H1 (cell line): ENCODE data around the gene HYDIN. TPM values are rescaled to one million over a fixed set of nuclear protein-coding genes. Genes with fewer than 3 reads are reported as not detected.

Experiments used
- CTCF ChIA-PET: fragments of 300-600 bp; sonication (Branson Sonifier 250); formaldehyde crosslinking; loops from one replicate; lab custom pipeline; 2021; ENCODE audit not compliant: partially characterized antibody; lab: Charles Lee
- POLR2A ChIA-PET: fragments of 300-600 bp; sonication (Branson Sonifier 250); formaldehyde crosslinking; loops from one replicate; lab custom pipeline; 2021; ENCODE audit warnings: inconsistent platforms; ENCODE audit not compliant: partially characterized antibody; lab: Charles Lee
- DNase-seq, 2 experiments: peaks; one replicate each; pipeline versions ENCODE4 v3.0.0 to v3.0.0-alpha.2; 2010 to 2022; ENCODE audit warnings: low spot score in 2 of 2, low read depth in 1 of 2, mixed read lengths in 1 of 2
- FAIRE-seq: peaks from 2 replicates; lab custom pipeline; 2011; peaks lifted over from hg19 to GRCh38; lab: Jason Lieb, UNC
- H2AFZ ChIP-seq: 2 replicates; pipeline ENCODE4 v1.8.1; 2012; ENCODE audit warnings: low read length, inconsistent platforms
- H2AK5ac ChIP-seq: 2 replicates; pipeline ENCODE4 v1.6.1; 2013; ENCODE audit warnings: low read depth, low read length
- H2BK120ac ChIP-seq: replicated peaks from 2 replicates; pipeline ENCODE3; 2013; ENCODE audit warnings: low read depth, low read length, inconsistent platforms
- H2BK12ac ChIP-seq: 2 replicates; pipeline ENCODE4 v1.6.1; 2013; ENCODE audit warnings: low read depth, low read length
- H2BK15ac ChIP-seq: 2 replicates; pipeline ENCODE4 v1.6.1; 2013; ENCODE audit warnings: low read length
- H2BK20ac ChIP-seq: 2 replicates; pipeline ENCODE4 v1.6.1; 2013; ENCODE audit warnings: low read length
- H2BK5ac ChIP-seq: 2 replicates; pipeline ENCODE4 v1.6.1; 2013; ENCODE audit warnings: low read depth, low read length
- H3K14ac ChIP-seq: 2 replicates; pipeline ENCODE4 v1.6.1; 2013; ENCODE audit warnings: inconsistent platforms; ENCODE audit not compliant: insufficient read length
- H3K18ac ChIP-seq: 2 replicates; pipeline ENCODE4 v1.6.1; 2013; ENCODE audit warnings: low read length; ENCODE audit errors: extremely low read depth
- H3K23ac ChIP-seq: 2 replicates; pipeline ENCODE4 v1.6.1; 2013; ENCODE audit warnings: inconsistent platforms; ENCODE audit not compliant: insufficient read length
- H3K23me2 ChIP-seq: 2 replicates; pipeline ENCODE4 v1.6.1; 2013; ENCODE audit warnings: low read depth, low read length
- H3K27ac ChIP-seq: 2 replicates; pipeline ENCODE4 v1.6.1; 2011; ENCODE audit warnings: low read depth, low read length, inconsistent platforms
- H3K27me3 ChIP-seq, 4 experiments: replicated peaks in 1 of 4; 1 replicate in 1 of 4; 2 replicates in 3 of 4; pipeline versions ENCODE4 v1.6.1 to v1.8.1; 2011 to 2013; ENCODE audit warnings: low read length in 3 of 4, mild to moderate bottlenecking in 3 of 4, inconsistent platforms in 2 of 4, mixed read lengths in 2 of 4, moderate library complexity in 1 of 4; ENCODE audit not compliant: control insufficient read depth in 3 of 4, insufficient read depth in 3 of 4; ENCODE audit errors: extremely low read depth in 1 of 4
- H3K36me3 ChIP-seq, 4 experiments: 2 replicates each; pipeline versions ENCODE4 v1.6.1 to v1.8.1; 2011 to 2013; ENCODE audit warnings: mild to moderate bottlenecking in 4 of 4, low read length in 3 of 4, moderate library complexity in 2 of 4, control low read depth in 1 of 4, inconsistent platforms in 1 of 4; ENCODE audit not compliant: insufficient read depth in 4 of 4, control insufficient read depth in 2 of 4
- H3K4ac ChIP-seq: replicated peaks from 2 replicates; pipeline ENCODE3; 2013; ENCODE audit warnings: low read length, low read depth, mixed read lengths, inconsistent platforms; ENCODE audit not compliant: insufficient read length
- H3K4me1 ChIP-seq, 4 experiments: replicated peaks in 1 of 4; 1 replicate in 1 of 4; 2 replicates in 3 of 4; pipeline versions ENCODE4 v1.6.1 to v1.8.1; 2011 to 2013; ENCODE audit warnings: low read length in 3 of 4, inconsistent platforms in 2 of 4, mixed read lengths in 1 of 4; ENCODE audit not compliant: insufficient read depth in 4 of 4, control insufficient read depth in 3 of 4
- H3K4me2 ChIP-seq, 2 experiments: 2 replicates each; pipeline versions ENCODE4 v1.6.1 to v1.8.1; 2011 to 2013; ENCODE audit warnings: low read depth in 2 of 2, low read length in 2 of 2, control low read depth in 1 of 2, inconsistent platforms in 1 of 2, mild to moderate bottlenecking in 1 of 2; ENCODE audit not compliant: insufficient read depth in 1 of 2
- H3K4me3 ChIP-seq, 4 experiments: fragments of 200-600, 300-600 bp in 1 of 4; sonication (generic), shearing (Covaris generic), sonication (Bioruptor Twin) in 1 of 4; 2 replicates each; pipeline versions ENCODE4 v1.5.1 to v1.8.1; 2011 to 2016; ENCODE audit warnings: low read length in 4 of 4, low read depth in 3 of 4, control low read depth in 2 of 4, inconsistent platforms in 2 of 4, mild to moderate bottlenecking in 2 of 4, mixed read lengths in 1 of 4, moderate library complexity in 1 of 4; ENCODE audit not compliant: insufficient read depth in 2 of 4; ENCODE audit errors: extremely low read depth in 1 of 4
- H3K56ac ChIP-seq: replicated peaks from 2 replicates; pipeline ENCODE3; 2013; ENCODE audit warnings: low read depth, mild to moderate bottlenecking, mixed read lengths, low read length, inconsistent platforms; ENCODE audit not compliant: insufficient read length
- H3K79me1 ChIP-seq: 2 replicates; pipeline ENCODE4 v1.6.1; 2013; ENCODE audit warnings: low read depth, low read length, control low read depth
- H3K79me2 ChIP-seq, 2 experiments: 2 replicates each; pipeline versions ENCODE4 v1.6.1 to v1.8.1; 2012 to 2013; ENCODE audit warnings: low read length in 2 of 2, mild to moderate bottlenecking in 2 of 2, inconsistent platforms in 1 of 2; ENCODE audit not compliant: insufficient read depth in 2 of 2, control insufficient read depth in 1 of 2
- H3K9ac ChIP-seq, 4 experiments: replicated peaks in 1 of 4; 1 replicate in 1 of 4; 2 replicates in 3 of 4; pipeline versions ENCODE4 v1.6.1 to v1.8.1; 2011 to 2013; ENCODE audit warnings: low read depth in 3 of 4, low read length in 3 of 4, control low read depth in 2 of 4, mild to moderate bottlenecking in 2 of 4, moderate library complexity in 2 of 4, inconsistent platforms in 1 of 4; ENCODE audit errors: extremely low read depth in 1 of 4
- H3K9me3 ChIP-seq, 2 experiments: 2 replicates each; pipeline versions ENCODE4 v1.6.1 to v1.8.1; 2012 to 2013; ENCODE audit warnings: mild to moderate bottlenecking in 2 of 2, moderate library complexity in 2 of 2, control low read depth in 1 of 2, inconsistent platforms in 1 of 2, low read depth in 1 of 2, low read length in 1 of 2, mixed read lengths in 1 of 2; ENCODE audit not compliant: insufficient read depth in 2 of 2
- H4K20me1 ChIP-seq, 2 experiments: replicated peaks in 1 of 2; 2 replicates each; pipeline versions ENCODE3 to v1.8.1; 2011 to 2013; ENCODE audit warnings: inconsistent platforms in 2 of 2, low read length in 2 of 2, mild to moderate bottlenecking in 1 of 2; ENCODE audit not compliant: insufficient read depth in 2 of 2, control insufficient read depth in 1 of 2
- H4K5ac ChIP-seq: 2 replicates; pipeline ENCODE4 v1.6.1; 2013; ENCODE audit warnings: low read length, low read depth, mixed read lengths, inconsistent platforms; ENCODE audit not compliant: insufficient read length
- H4K8ac ChIP-seq: 2 replicates; pipeline ENCODE4 v1.8.0; 2013; ENCODE audit warnings: mild to moderate bottlenecking, moderate library complexity, low read length, inconsistent platforms; ENCODE audit not compliant: insufficient read depth; ENCODE audit errors: extremely low read depth
- H4K91ac ChIP-seq: replicated peaks from 2 replicates; pipeline ENCODE3; 2013; ENCODE audit warnings: low read length, mixed read lengths, inconsistent platforms; ENCODE audit not compliant: insufficient read length
- CTBP2 ChIP-seq: IDR thresholded peaks from 2 replicates; pipeline ENCODE4 v1.7.0; 2011; ENCODE audit warnings: borderline replicate concordance, mild to moderate bottlenecking, moderate library complexity, mixed read lengths, low read length; ENCODE audit not compliant: insufficient read depth, insufficient read length
- HDAC6 ChIP-seq: IDR thresholded peaks from one replicate; pipeline ENCODE4 v1.7.1; 2012; ENCODE audit warnings: low read depth, mild to moderate bottlenecking, inconsistent platforms, low read length, moderate library complexity
- KDM5A ChIP-seq: fragments of 200-600 bp; IDR thresholded peaks from 2 replicates; pipeline ENCODE4 v1.7.1; 2012; ENCODE audit warnings: mild to moderate bottlenecking, low read length, inconsistent platforms, mixed read lengths
- POLR2A ChIP-seq, 2 experiments: IDR thresholded peaks; 1 replicate in 1 of 2; 2 replicates in 1 of 2; pipeline ENCODE4 v1.6.1; 2011; ENCODE audit warnings: low read depth in 2 of 2, low read length in 2 of 2, mild to moderate bottlenecking in 2 of 2; ENCODE audit errors: control extremely low read depth in 1 of 2
- POLR2AphosphoS5 ChIP-seq: IDR thresholded peaks from 2 replicates; pipeline ENCODE4 v1.6.1; 2011; ENCODE audit warnings: low read depth, low read length
- POU5F1 ChIP-seq: IDR thresholded peaks from 2 replicates; pipeline ENCODE4 v1.6.1; 2011; ENCODE audit warnings: low read depth, mild to moderate bottlenecking, low read length, moderate library complexity
- TAF7 ChIP-seq: optimal IDR thresholded peaks from 2 replicates; pipeline ENCODE3; 2011; ENCODE audit warnings: low read depth, mild to moderate bottlenecking, inconsistent platforms, low read length, moderate library complexity, borderline replicate concordance
- TBP ChIP-seq: IDR thresholded peaks from 2 replicates; pipeline ENCODE4 v1.6.1; 2011; ENCODE audit warnings: low read depth, low read length, improper control_type of control experiment
- WGBS, 2 experiments: shearing (Covaris generic) in 1 of 2; methylation state at CpG; one replicate each; pipeline versions ENCODE4 v1.1.6 to v1.1.7; 2013 to 2015; ENCODE audit warnings: low lambda C conversion rate in 2 of 2, mixed read lengths in 2 of 2, inconsistent platforms in 1 of 2, low coverage in 1 of 2, missing lambda C conversion rate in 1 of 2; ENCODE audit not compliant: insufficient replicate concordance in 2 of 2, insufficient coverage in 1 of 2, insufficient read length in 1 of 2; ENCODE audit errors: extremely low coverage in 1 of 2, missing lambda C conversion rate in 1 of 2; 5-methylcytosine and 5-hydroxymethylcytosine counted together
- polyA plus RNA-seq, 7 experiments: library from polyadenylated mRNA; depleted of rRNA in 3 of 7; stranded (reverse) in 5 of 7; unstranded in 2 of 7; fragments of >200 nt in 5 of 7; fragments of 200-250 nt in 2 of 7; gene quantifications; 1 replicate in 5 of 7; 2 replicates in 1 of 7; 4 replicates in 1 of 7; pipeline versions ENCODE4 v1.2.1 to v1.2.3, GENCODE V29; 2011 to 2013; ENCODE audit warnings: missing spikeins in 2 of 7, mixed read lengths in 2 of 7
- total RNA-seq: library from RNA; stranded (reverse); fragmentation: NEBNext Ultra II Directional; extraction: Animal tissue kit (Norgen Biotek cat#: 25700); gene quantifications from 2 replicates; pipeline ENCODE4 v1.2.1, GENCODE V29; 2021

The HYDIN gene
- total and polyA plus RNA-seq, 2 of the 8 experiments (the other 6 are each of a cell fraction or from before 2014, with no cell fraction given): 1.1 to 1.8 TPM

DNA sequence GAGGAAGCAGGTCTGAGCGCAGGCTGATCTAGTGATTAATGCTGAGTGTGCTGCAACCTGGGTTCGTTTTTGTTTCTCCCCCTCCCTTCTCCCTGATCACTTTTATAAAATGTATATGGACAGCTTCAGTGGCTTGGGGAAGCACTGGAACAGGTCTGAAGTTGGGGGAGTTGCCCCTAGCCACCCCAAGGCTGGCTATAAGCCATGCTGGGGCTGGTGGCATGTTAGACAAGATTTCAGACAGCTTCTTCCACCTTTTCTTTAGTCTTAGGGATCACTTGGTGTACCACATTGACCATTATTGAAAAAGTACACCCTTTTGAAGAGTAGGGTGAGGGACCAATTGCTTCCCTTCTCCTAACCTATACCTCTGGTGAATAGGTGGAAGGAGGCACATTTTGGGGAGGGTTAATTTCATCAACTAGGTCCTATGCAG, 425.8 kb downstream of the HYDIN start:
- Histone ChIP-seq H3K9ac (no peak overlapping the region), H2BK20ac (no peak overlapping the region), H3K79me2 (peaks cover 5 to 10% of the 10 kb centered on the region in 2 experiments; a peak in 3 of 4 replicates), H2BK5ac (no peak overlapping the region), H2AK5ac (no peak overlapping the region), H3K4me3 (no peak overlapping the region), H3K14ac (no peak overlapping the region), H3K4ac (no peak overlapping the region), H2BK12ac (no peak overlapping the region), H3K23ac (no peak overlapping the region), H3K27ac (no peak overlapping the region), H3K36me3 (no peaks in the 10 kb centered on the region), H2AFZ (no peak overlapping the region), H4K5ac (no peak overlapping the region), H3K79me1 (peaks cover 2% of the 10 kb centered on the region; the same call in 1 of the 2 replicates), H4K20me1 (peaks cover 0 to 2% of the 10 kb centered on the region in 2 experiments), H4K91ac (no peak overlapping the region), H3K4me1 (peaks cover 0 to 5% (median 2%) of the 10 kb centered on the region in 4 experiments; a peak in 4 of 7 replicates), H3K27me3 (peaks cover 0 to 23% (median 6%) of the 10 kb centered on the region in 4 experiments; a peak in 6 of 7 replicates), H3K4me2 (no peak overlapping the region), H3K23me2 (peaks cover 8% of the 10 kb centered on the region), H4K8ac (no peak overlapping the region), H2BK120ac (no peak overlapping the region), H2BK15ac (no peak overlapping the region), H3K18ac (no peak overlapping the region), H3K56ac (no peak overlapping the region), H3K9me3 (no peaks in the 10 kb centered on the region)
- DNase-seq: no peak
- TF ChIP-seq CTBP2 (no peak), POLR2AphosphoS5 (peak; percentile 58; the same call in 1 of the 2 replicates), POU5F1 (no peak), TBP (peak; percentile 69; the same call in 1 of the 2 replicates), TAF7 (peak; percentile 97), HDAC6 (no peak), KDM5A (no peak), POLR2A (IDR thresholded peaks at IDR 0.05; ENCODE audit: control extremely low read depth in 1 of 2, low read depth in 2 of 2, low read length in 2 of 2) (peak in 1 of 2 experiments; percentile 37; a peak in 1 of 3 replicates)
- 61% methylated on average over 2 of the region's 2 CpGs; no CpG with 5 or more reads in 1 of the 2 experiments for WGBS, 2 experiments
- ChIA-PET CTCF (interaction anchor here (1.2 kb wide), 1 partner anchor 609 kb away, joined by 3 read pairs; no protein-coding TSS in a partner anchor), POLR2A (interaction anchor here (1.1 to 1.4 kb wide), 3 partner anchors 9 to 15 kb away, joined by 3 to 6 read pairs (median 3); no protein-coding TSS in a partner anchor)
- FAIRE-seq: no peak
